Superior temporal gyrus (tissue), 1 donor: Measurements from ENCODE around the gene SYVN1.
"Not testable (repeated sequence)": the region's sequence is repeated elsewhere in the genome, so short reads cannot be mapped to it uniquely, and the experiment has no call there.

Source experiments
- DNase-seq: peaks from one replicate; pipeline ENCODE4 v3.0.0-alpha.2; 2016; ENCODE audit errors: extremely low spot score

SYVN1 gene

GRCh38 chr11:65127473-65128181, 6.7 kb downstream of the SYVN1 start:
- no peak for DNase-seq

GRCh38 chr11:65126624-65127274, 7.6 kb downstream of the SYVN1 start:
- no peak for DNase-seq

- no peak for DNase-seq
Measured at GRCh38 chr11:65125197-65126056, 8.9 kb downstream of the SYVN1 start.

GRCh38 chr11:65124480-65125196, 9.7 kb downstream of the SYVN1 start:
- no peak for DNase-seq

GRCh38 chr11:65121865-65122696, 12.2 kb downstream of the SYVN1 start, which contains the start of the genes FAU and MRPL49:
Gene FAU (minus strand): TSS chr11:65122134. CDS start chr11:65121813, 321 bp downstream.
Gene MRPL49 (plus strand): TSS chr11:65122321. CDS start chr11:65122347, 26 bp downstream.
- peak; percentile 97 for DNase-seq

- no peak for DNase-seq
Measured at GRCh38 chr11:65121447-65121864, 12.9 kb downstream of the SYVN1 start.

GRCh38 chr11:65120831-65121230, 13.5 kb downstream of the SYVN1 start:
- no peak for DNase-seq

- no peak for DNase-seq
Measured at GRCh38 chr11:65119670-65119995, 14.7 kb downstream of the SYVN1 start.

GRCh38 chr11:65118891-65119669, 15.2 kb downstream of the SYVN1 start:
- not testable (repeated sequence) for DNase-seq

GRCh38 chr11:65118097-65118837, 16.1 kb downstream of the SYVN1 start:
- no peak for DNase-seq

- DNase-seq = peak; percentile 99
Measured at GRCh38 chr11:65117206-65118096, 16.9 kb downstream of the SYVN1 start, which contains the start of gene ZNHIT2. Gene ZNHIT2 (minus strand): TSS chr11:65117701. CDS start chr11:65117653, 48 bp downstream.

GRCh38 chr11:65116370-65117205, 17.7 kb downstream of the SYVN1 start:
- no peak for DNase-seq

GRCh38 chr11:65115361-65116082, 18.8 kb downstream of the SYVN1 start:
- no peak for DNase-seq

GRCh38 chr11:65114538-65115171, 19.7 kb downstream of the SYVN1 start:
- DNase-seq = no peak

- DNase-seq = no peak
Measured at GRCh38 chr11:65113839-65114238, 20.5 kb downstream of the SYVN1 start.

- DNase-seq = no peak
Measured at GRCh38 chr11:65113361-65113756, 21.0 kb downstream of the SYVN1 start.
